PC-9 (cell line): ENCODE data around the gene SEMA3C. TPM values are rescaled to one million over a fixed set of nuclear protein-coding genes. Genes with fewer than 3 reads are reported as not detected.

Experiments used
- BruUV-seq: library from RNA; stranded (reverse); fragments of 400-500 nt; replicated peaks from 2 replicates; lab custom pipeline; 2021; lab: Mats Ljungman, UMichigan
- CTCF ChIA-PET: fragments of 300-600 bp; sonication (Branson Sonifier 250); formaldehyde crosslinking; loops from one replicate; lab custom pipeline; 2022; ENCODE audit warnings: antibody characterized with exemption; lab: Charles Lee
- POLR2A ChIA-PET: fragments of 300-600 bp; sonication (Branson Sonifier 250); formaldehyde crosslinking; loops from one replicate; lab custom pipeline; 2022; ENCODE audit warnings: antibody characterized with exemption; ENCODE audit not compliant: unreplicated experiment; lab: Charles Lee
- DNase-seq, 2 experiments: peaks; one replicate each; pipeline versions ENCODE4 v3.0.0 to v3.0.0-alpha.2; 2015 to 2022; ENCODE audit warnings: mixed read lengths in 1 of 2
- H2AFZ ChIP-seq: fragments of 200-600 bp; sonication (generic); 2 replicates; pipeline ENCODE4 v1.8.1; 2017; ENCODE audit warnings: antibody characterized with exemption
- H3F3A ChIP-seq: fragments of 200-600 bp; sonication (generic); 2 replicates; pipeline ENCODE4 v1.8.1; 2017; ENCODE audit warnings: antibody characterized with exemption, mild to moderate bottlenecking, low read depth; ENCODE audit not compliant: insufficient read depth
- H3K27ac ChIP-seq: fragments of 200-600 bp; sonication (generic); 2 replicates; pipeline ENCODE4 v1.6.1; 2016; ENCODE audit warnings: mixed run types
- H3K27me3 ChIP-seq: fragments of 200-600 bp; sonication (generic); 2 replicates; pipeline ENCODE4 v1.6.1; 2016; ENCODE audit warnings: low read depth, mixed run types; ENCODE audit not compliant: insufficient read depth
- H3K36me3 ChIP-seq: fragments of 200-600 bp; sonication (generic); 2 replicates; pipeline ENCODE4 v1.6.1; 2016; ENCODE audit warnings: low read depth, mixed run types
- H3K4me1 ChIP-seq: fragments of 200-600 bp; sonication (generic); replicated peaks from 2 replicates; pipeline ENCODE4 v1.6.1; 2016; ENCODE audit warnings: mixed run types; ENCODE audit not compliant: insufficient read depth
- H3K4me2 ChIP-seq: fragments of 200-600 bp; sonication (generic); 2 replicates; pipeline ENCODE4 v1.6.1; 2017; ENCODE audit warnings: mixed run types
- H3K4me3 ChIP-seq: fragments of 200-600 bp; sonication (generic); 2 replicates; pipeline ENCODE4 v1.6.1; 2016; ENCODE audit warnings: mixed run types
- H3K79me2 ChIP-seq: fragments of 200-600 bp; sonication (generic); 2 replicates; pipeline ENCODE4 v1.6.1; 2017; ENCODE audit warnings: low read depth, mixed run types
- H3K9me2 ChIP-seq: fragments of 200-600 bp; sonication (generic); 2 replicates; pipeline ENCODE4 v1.8.1; 2017; ENCODE audit warnings: mild to moderate bottlenecking; ENCODE audit not compliant: insufficient read depth
- H3K9me3 ChIP-seq: fragments of 200-600 bp; sonication (generic); 2 replicates; pipeline ENCODE4 v1.8.1; 2016; ENCODE audit warnings: low read depth; ENCODE audit not compliant: insufficient read depth
- H4K20me1 ChIP-seq: fragments of 200-600 bp; sonication (generic); 2 replicates; pipeline ENCODE4 v1.8.1; 2017; ENCODE audit not compliant: insufficient read depth
- EZH2 ChIP-seq: fragments of 200-600 bp; sonication (generic); IDR thresholded peaks from 2 replicates; pipeline ENCODE4 v1.8.0; 2017; ENCODE audit warnings: antibody characterized with exemption, low read depth
- intact Hi-C: fragments of 100-400 bp; cut with micrococcal nuclease; formaldehyde crosslinking; loops from one replicate; pipeline ENCODE4 v1.10.0; 2022; ENCODE audit not compliant: unreplicated experiment
- total RNA-seq: library from RNA; stranded (reverse); gene quantifications from 2 replicates; pipeline ENCODE4 v1.2.3, GENCODE V29; 2021
- TF ChIP-seq, protein P1 (sequence below): fragments of 200-600 bp; sonication (generic); conservative IDR thresholded peaks from 2 replicates; pipeline ENCODE4 v1.6.1; 2017; ENCODE audit warnings: mixed run types, antibody characterized with exemption, mild to moderate bottlenecking, moderate library complexity

The SEMA3C gene
- total RNA-seq, 1 experiment from 2014 or later, result 19.9 TPM

DNA sequence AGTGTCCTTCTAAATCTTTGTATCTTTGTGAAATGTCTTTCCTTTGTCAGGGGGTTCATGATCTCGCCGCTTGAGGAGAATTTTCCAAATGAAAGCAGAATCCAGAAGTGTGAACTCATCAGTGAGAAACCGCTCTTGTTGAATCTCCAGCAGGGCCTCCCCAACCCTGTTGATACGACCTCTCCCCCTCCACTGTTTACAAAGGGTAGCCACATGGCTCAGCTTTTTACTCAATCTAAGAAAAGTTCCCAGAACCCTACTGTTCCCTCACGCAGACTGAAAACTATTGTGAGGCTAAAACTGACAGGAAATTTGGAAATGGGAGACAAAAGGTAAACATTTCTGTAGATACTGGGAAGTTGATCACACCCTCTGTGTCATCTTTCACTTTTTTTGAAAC lies 73.9 kb downstream of the SEMA3C start:
- TF ChIP-seq EZH2, result no peak
- TF ChIP-seq, protein P1, sequence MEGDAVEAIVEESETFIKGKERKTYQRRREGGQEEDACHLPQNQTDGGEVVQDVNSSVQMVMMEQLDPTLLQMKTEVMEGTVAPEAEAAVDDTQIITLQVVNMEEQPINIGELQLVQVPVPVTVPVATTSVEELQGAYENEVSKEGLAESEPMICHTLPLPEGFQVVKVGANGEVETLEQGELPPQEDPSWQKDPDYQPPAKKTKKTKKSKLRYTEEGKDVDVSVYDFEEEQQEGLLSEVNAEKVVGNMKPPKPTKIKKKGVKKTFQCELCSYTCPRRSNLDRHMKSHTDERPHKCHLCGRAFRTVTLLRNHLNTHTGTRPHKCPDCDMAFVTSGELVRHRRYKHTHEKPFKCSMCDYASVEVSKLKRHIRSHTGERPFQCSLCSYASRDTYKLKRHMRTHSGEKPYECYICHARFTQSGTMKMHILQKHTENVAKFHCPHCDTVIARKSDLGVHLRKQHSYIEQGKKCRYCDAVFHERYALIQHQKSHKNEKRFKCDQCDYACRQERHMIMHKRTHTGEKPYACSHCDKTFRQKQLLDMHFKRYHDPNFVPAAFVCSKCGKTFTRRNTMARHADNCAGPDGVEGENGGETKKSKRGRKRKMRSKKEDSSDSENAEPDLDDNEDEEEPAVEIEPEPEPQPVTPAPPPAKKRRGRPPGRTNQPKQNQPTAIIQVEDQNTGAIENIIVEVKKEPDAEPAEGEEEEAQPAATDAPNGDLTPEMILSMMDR, result no peak
- POLR2A ChIA-PET, result no interaction called here
- Histone ChIP-seq H3K36me3 (peaks cover 3% of the 10 kb centered on the region; the same call in 1 of the 2 replicates), H4K20me1 (no peaks in the 10 kb centered on the region), H3K4me2 (no peak overlapping the region), H3F3A (no peaks in the 10 kb centered on the region), H3K27ac (no peak overlapping the region), H2AFZ (no peak overlapping the region), H3K4me3 (no peak overlapping the region), H3K79me2 (no peaks in the 10 kb centered on the region), H3K9me3 (no peaks in the 10 kb centered on the region), H3K27me3 (no peaks in the 10 kb centered on the region), H3K9me2 (no peaks in the 10 kb centered on the region), H3K4me1 (no peaks in the 10 kb centered on the region)
- no TSS peak for BruUV-seq
- intact Hi-C loops, result no loop called here
- DNase-seq, result no peak
- CTCF ChIA-PET, result no interaction called here

DNA sequence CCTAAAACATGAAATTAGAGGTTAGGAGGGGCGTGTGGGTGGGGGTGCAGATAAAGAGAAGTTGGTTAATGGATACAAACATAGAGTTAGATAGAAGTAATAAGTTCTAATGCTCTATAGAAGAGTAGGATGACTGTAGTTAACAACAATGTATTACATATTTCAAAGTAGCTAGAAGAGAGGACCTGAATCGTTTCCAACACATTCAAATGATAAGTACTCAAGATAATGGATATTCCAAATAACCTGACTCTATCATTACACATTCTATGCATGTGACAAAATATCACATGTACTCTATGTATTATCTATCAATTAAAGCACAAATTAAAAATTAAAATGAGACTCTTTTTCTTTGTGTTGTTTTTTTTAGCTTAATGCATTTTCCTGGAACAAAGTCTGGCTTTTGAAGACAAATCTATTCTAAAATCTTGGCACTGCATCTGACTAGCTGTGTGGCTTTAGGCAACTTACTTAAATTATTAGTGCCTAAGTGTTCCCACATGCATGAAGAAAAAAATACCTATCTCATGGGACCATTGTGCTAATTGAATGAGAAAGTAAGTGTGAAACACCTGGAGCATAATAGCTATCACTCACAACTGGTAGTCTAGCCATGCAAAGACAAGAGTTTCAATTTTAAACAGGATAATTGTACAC lies 75.7 kb downstream of the SEMA3C start:
- Histone ChIP-seq H3K4me3 (no peak overlapping the region), H3F3A (no peaks in the 10 kb centered on the region), H3K36me3 (no peaks in the 10 kb centered on the region), H4K20me1 (no peaks in the 10 kb centered on the region), H3K4me2 (no peak overlapping the region), H2AFZ (no peak overlapping the region), H3K79me2 (no peaks in the 10 kb centered on the region), H3K4me1 (no peaks in the 10 kb centered on the region), H3K9me2 (no peaks in the 10 kb centered on the region), H3K27me3 (no peaks in the 10 kb centered on the region), H3K27ac (no peak overlapping the region), H3K9me3 (no peaks in the 10 kb centered on the region)
- POLR2A ChIA-PET, result no interaction called here
- no peak for DNase-seq
- no TSS peak for BruUV-seq
- intact Hi-C loops, result no loop called here
- TF ChIP-seq, protein P1, result no peak
- no peak for TF ChIP-seq EZH2
- CTCF ChIA-PET, result no interaction called here

DNA sequence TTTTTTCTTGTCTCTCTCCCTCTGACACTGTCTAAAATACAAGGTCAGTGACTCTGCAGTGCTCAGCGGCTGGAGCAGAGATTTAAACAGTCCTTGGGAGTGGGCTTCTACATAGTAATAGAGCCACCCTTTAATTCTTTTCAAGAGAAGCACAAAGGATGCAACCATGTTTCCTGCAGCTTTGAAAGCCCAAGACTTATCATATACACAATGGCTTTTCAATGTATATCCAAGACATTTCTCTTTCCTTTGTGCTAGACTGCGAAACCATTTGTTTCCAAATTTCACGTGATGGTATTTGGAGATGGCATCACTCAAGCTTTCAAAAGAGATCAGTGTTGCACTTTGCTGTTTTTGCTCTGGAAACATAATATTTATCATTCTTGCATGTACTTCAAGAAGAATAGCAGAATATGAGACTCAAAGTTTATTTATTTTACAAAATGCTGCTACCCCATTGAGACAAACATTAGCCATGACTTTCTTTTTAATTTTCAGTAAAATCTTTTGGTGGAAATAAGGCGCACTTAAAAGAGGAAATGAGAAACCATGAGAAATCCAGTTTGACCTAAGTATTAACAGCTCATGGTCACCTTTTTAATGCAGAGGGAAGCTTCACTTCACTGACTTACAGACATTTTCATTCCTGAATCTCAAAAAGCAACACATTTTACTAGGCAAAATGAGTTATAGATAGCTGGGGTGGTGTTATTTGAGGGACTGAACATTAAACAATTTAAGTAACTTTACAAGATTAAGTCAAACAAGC lies 76.6 kb downstream of the SEMA3C start:
- Histone ChIP-seq H4K20me1 (no peaks in the 10 kb centered on the region), H3K4me3 (no peak overlapping the region), H3K36me3 (no peaks in the 10 kb centered on the region), H2AFZ (no peak overlapping the region), H3K9me3 (no peaks in the 10 kb centered on the region), H3F3A (no peaks in the 10 kb centered on the region), H3K9me2 (no peaks in the 10 kb centered on the region), H3K4me1 (no peaks in the 10 kb centered on the region), H3K27me3 (no peaks in the 10 kb centered on the region), H3K27ac (no peak overlapping the region), H3K4me2 (no peak overlapping the region), H3K79me2 (no peaks in the 10 kb centered on the region)
- no peak for DNase-seq
- POLR2A ChIA-PET, result no interaction called here
- CTCF ChIA-PET, result no interaction called here
- no peak for TF ChIP-seq EZH2
- TF ChIP-seq, protein P1, result no peak
- BruUV-seq, result no TSS peak
- intact Hi-C loops, result no loop called here
